Endothelial cell of umbilical vein (primary cell): ENCODE measurements around the gene CDK17.

Experiments
- CTCF ChIP-seq, 2 donors: IDR thresholded peaks; 1 replicate in 1 of 2; 2 replicates in 1 of 2; pipeline ENCODE4 v1.5.1; 2011; ENCODE audit warnings: low read length in 2 of 2, mild to moderate bottlenecking in 2 of 2, moderate library complexity in 2 of 2, control low read depth in 1 of 2, inconsistent platforms in 1 of 2, low read depth in 1 of 2; ENCODE audit not compliant: insufficient read depth in 1 of 2; ENCODE audit errors: extremely low read depth in 1 of 2
- EZH2 ChIP-seq: IDR thresholded peaks from 2 replicates; pipeline ENCODE4 v1.6.1; 2012; ENCODE audit warnings: borderline replicate concordance, low read depth, mild to moderate bottlenecking, moderate library complexity, low read length, inconsistent platforms; ENCODE audit not compliant: severe bottlenecking
- FOS ChIP-seq: IDR thresholded peaks from 2 replicates; pipeline ENCODE4 v1.6.1; 2011; ENCODE audit warnings: mild to moderate bottlenecking, low read length, moderate library complexity, borderline replicate concordance; ENCODE audit not compliant: insufficient read depth
- GATA2 ChIP-seq: IDR thresholded peaks from 2 replicates; pipeline ENCODE4 v1.7.0; 2011; ENCODE audit warnings: low read depth, mild to moderate bottlenecking, moderate library complexity, mixed read lengths, low read length; ENCODE audit not compliant: insufficient read length, insufficient read depth
- JUN ChIP-seq: IDR thresholded peaks from 2 replicates; pipeline ENCODE4 v1.6.1; 2011; ENCODE audit warnings: borderline replicate concordance, low read depth; ENCODE audit not compliant: insufficient read length, insufficient read depth
- MAX ChIP-seq: IDR thresholded peaks from 2 replicates; pipeline ENCODE4 v1.6.1; 2011; ENCODE audit not compliant: insufficient read depth, insufficient read length
- MYC ChIP-seq: IDR thresholded peaks from one replicate; pipeline ENCODE4 v1.6.1; 2011; ENCODE audit warnings: mild to moderate bottlenecking, low read depth, low read length
- POLR2A ChIP-seq: IDR thresholded peaks from 2 replicates; pipeline ENCODE4 v1.6.1; 2012; ENCODE audit warnings: low read depth, mild to moderate bottlenecking, control low read depth, low read length
- POLR2AphosphoS5 ChIP-seq: IDR thresholded peaks from 2 replicates; pipeline ENCODE4 v1.6.1; 2012; ENCODE audit warnings: low read depth, mild to moderate bottlenecking, control low read depth, low read length, moderate library complexity; ENCODE audit not compliant: insufficient read depth

DNA sequence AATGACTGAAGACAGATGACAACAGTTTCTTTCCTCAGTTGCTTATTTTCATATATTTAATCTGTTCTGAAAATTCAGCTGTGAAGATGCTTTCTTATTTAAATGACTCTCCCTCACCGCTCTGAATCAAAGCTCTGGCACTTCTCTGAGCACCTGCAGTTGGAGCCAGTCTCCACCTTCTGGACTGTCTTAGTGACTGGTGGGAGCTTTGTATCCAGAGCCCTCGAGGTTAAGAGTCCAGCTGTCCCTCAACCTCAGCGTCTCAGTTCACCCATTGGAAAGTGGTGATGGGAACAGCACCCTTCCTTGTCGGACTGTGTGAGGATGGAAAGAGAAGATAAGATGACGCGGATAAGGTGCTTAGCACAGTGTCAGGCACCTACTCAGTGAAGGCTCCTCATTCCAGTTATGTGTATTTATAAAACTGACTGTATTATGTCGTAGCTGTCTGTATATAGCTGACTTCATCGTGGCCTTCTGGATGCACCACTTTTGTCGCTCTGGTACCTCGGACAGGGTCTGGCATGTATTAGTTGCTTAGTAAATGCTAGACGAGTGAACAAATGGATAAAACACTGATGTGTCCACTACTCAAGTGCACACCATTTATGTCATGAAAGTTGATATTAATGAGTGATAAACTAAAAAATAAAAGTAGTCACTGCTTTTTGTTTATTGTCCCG is 171.5 kb downstream of the CDK17 start:
- no peak for TF ChIP-seq POLR2AphosphoS5
- no peak for TF ChIP-seq MAX
- no peak for TF ChIP-seq CTCF (IDR thresholded peaks at IDR 0.05; ENCODE audit: extremely low read depth in 1 of 2, insufficient read depth in 1 of 2, low read depth in 1 of 2, low read length in 2 of 2)
- no peak for TF ChIP-seq JUN
- no peak for TF ChIP-seq POLR2A
- TF ChIP-seq EZH2: no peak
- no peak for TF ChIP-seq GATA2
- no peak for TF ChIP-seq MYC
- no peak for TF ChIP-seq FOS
